NCI-H748 (cell line): Measurements from ENCODE around the gene ANKH.

Experiments used
- DNase-seq: peaks from one replicate; lab custom pipeline; 2025; ENCODE audit not compliant: unreplicated experiment; lab: John Stamatoyannopoulos, UW

Gene ANKH

DNA sequence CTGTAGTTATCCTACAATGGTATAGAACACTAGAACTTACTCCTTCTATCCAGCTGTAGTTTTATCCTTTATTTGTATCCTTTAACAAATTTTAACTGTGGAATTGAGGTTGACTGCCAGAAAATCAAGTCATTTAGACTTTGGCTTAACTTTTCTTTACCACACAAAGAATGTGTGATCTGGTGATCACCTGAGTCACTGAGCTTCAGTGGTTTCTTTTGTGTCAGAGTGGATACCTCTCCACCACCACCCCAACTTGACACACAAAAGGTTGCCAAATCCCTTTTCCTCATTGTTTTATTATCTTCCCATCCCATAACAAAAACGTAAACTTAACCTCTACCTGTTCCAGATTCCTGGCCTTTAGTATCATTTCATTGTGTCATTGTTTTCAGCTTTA, 201.6 kb downstream of the ANKH start:
- DNase-seq = no peak

DNA sequence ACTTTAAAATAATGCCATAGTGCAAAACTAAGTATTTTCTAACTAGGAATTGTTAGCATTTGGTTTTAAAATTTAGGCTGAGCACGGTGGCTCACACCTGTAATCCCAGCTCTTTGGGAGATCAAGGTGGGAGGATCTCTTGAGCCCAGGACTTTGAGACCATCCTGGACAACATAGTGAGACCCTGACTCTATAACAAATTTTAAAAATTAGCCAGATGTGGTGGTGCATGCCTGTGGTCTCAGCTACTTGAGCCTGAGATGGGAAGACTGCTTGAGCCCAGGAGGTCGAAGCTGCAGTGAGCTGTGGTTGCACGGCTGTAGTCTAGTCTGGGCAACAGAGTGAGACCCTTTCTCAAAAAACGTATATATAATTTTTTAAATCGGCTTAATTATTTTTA, 202.2 kb downstream of the ANKH start:
- no peak for DNase-seq

DNA sequence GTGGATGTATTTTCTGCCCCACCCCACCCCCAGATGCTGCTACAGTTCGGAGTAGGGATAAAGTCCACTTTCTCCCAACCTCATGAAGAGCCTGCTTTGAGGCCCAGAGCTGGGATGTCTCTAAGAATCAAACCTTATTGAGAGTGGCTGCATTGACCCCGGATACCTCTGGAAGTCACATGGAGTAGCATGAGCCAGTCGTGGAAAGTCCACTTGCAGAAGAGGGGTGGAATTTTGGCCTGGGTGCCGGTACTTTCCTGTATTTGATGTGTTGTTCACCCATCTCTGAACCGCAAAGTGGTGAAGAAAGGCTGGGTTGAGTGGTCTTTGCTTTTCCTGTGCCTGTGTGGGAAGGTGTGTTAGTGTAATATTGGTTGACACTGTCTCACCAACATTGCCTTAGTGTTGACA, 203.4 kb downstream of the ANKH start:
- DNase-seq = no peak

DNA sequence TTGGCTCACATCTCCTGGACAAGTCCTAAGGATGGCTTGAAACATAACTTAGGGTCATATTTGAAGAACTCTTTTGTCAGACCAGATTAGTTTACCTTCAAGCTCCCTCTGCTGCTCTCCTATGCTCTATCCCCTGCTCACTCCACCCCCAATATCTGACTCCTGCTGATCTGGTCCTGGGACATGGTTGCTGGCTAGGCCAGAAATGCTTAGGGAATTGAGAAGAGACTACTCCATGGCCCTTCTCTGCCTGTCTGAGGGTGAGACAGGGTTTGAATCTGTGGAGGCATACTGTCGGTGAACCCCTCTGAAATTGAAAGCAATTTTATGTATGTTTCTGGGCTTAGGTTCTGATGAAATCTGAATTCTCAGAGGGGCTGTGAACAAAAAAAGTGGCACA, 203.8 kb downstream of the ANKH start:
- DNase-seq = no peak

DNA sequence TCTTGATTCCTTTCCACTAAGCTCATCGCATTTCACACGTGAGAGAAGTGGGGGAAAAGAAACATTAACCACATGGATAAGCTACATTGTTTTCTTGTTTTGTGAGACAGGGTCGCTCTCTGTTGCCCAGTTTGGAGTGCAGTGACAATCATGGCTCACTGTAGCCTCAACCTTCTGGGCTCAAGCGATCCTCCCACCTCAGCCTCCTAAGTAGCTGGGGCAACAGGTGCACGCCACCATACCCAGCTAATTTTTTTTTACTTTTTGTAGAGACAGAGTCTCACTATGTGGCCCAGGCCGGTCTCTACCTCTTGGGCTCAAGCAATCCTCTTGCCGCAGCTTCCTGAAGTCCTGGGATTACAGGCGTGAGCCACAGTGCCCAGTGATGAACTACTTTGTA, 204.3 kb downstream of the ANKH start:
- DNase-seq = no peak

DNA sequence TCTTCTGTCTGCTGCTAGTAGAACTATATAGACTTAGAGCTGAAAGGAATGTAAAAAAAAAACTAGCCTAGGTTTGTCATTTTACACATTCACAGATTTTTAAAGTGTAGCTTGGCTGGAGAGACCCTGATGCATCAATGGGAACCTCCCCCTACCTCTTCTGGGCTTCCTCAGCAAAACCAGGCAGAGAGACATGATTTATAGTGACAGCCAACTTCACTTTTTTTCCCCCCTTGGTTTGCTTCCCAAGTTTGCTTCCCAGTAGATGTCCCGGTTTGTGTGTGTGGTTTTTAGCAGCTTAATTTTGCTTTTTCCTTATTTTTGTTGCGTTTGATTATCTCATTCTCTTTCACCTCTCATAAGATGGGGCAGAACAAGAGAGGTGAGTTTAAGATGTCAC, 205.2 kb downstream of the ANKH start:
- no peak for DNase-seq

DNA sequence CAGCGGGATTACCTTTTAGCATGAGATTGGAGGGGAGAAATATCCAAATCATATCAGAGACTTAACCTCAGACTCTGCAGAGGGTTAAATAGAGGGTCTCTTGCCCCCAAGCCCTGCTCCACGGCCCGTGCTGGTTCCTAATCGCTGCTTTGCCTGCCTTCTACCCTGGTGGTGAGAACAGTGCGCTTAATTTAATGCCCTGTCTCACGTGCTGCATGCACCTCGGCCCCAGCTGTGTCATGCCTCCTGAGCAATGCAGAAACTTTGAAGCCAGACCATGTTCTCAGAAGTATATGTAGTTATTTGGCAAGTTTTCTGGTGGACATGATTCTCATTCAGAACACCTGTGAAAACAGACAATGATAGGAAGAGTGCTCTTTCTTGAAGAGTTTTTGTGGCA, 205.6 kb downstream of the ANKH start:
- peak; percentile 68 for DNase-seq

DNA sequence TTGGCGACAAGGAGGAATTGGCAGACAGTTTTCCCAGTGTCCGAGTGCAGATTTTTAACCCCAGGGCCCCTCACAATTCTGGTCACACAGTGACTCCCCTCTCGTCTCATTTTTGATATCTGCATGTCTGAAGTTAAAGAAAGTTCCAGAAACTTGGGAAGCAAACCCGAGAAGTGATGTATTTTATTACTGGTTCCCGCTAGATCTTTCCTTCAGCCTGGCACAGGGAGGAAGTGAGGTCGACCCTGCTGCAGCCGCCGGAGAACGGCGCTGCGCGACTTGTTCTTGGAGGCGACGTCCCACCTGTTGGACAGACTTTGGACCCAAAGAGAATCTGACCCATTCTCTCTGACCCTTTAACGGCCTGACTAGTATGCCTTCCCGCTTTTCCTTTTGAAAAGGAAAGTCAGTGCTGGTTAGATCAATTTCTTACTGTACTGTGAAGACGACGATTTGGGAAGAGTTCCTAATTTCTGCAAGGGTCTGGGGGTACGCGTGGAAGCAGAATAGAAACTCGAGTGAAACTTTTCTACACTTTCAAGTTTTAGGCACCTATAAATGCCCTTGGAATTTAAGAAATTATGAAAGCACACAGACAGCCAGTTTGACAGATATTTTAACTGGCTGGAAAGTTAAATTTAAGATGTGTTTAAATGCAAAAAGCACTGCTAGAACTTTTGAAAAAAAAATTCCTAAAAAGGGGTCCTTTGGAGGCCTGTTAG, 206.3 kb downstream of the ANKH start:
- peak; percentile 76 for DNase-seq

DNA sequence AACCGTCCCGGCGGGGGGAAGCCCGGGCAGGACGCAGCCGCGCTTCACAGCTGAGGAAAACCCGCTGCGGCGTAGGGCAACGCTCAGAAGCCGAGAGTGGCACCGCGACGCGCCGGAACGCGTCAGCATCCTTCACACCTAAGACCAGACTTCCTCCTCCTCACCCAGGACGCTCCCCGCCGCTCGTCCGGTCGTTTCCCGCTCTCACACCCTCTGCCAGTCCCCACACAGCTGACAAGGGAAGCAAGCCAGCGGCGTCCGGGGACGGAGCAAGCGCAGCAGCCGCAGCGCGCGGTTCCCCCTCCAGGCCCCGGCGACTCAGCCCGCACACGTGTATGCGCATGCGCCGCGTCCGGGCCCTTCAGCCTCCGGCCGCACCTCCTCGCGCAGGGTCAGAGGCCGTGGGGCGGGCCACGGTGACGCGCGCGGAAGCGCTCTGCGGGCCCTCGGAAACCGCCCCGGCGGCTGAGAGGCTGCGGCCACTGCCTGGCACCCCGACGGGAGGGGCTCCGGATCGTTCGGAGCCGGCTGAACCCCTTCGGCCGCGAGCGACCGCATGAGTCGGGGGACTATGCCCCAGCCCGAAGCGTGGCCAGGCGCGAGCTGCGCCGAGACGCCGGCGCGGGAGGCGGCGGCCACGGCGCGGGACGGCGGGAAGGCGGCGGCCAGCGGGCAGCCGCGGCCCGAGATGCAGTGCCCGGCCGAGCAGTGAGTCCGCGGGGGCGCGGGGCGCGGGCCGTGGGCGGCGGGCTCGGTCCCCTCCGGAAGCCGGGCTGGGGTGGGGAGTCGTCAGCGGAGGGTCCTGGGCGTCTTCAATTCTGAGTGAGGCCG, 207.1 kb downstream of the ANKH start, which contains the start of gene OTULIN:
TSS of gene OTULIN (plus strand) at position 449 of the 831 bp plus-strand sequence. CDS start at position 557, 108 bp downstream.
- peak; percentile 98 for DNase-seq

DNA sequence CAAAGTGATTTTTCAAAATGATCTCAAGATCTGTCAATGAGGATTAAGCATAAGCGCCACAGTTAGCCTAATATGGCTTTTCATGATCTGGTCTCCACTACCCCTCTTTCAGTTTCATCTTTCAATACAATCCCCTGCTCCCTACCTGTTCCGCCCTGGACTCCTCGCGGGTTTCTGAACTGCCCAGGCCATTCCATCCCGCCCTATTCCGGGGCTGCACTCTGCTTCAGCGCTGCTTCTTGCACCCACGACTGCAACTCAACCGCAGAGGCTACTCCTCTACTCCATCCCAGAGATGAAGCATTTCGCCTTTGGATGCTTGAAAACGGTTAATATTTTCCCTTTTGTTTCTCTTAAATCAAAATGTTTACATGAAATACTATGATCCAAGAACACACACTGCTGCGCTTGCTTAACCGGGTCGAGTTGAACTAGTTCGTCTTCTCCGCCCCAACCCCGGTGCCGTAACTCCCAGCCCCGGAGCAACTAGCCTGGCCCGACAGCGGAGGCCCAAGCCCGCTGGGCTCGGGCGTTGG, 207.8 kb downstream of the ANKH start:
- peak; percentile 79 for DNase-seq

DNA sequence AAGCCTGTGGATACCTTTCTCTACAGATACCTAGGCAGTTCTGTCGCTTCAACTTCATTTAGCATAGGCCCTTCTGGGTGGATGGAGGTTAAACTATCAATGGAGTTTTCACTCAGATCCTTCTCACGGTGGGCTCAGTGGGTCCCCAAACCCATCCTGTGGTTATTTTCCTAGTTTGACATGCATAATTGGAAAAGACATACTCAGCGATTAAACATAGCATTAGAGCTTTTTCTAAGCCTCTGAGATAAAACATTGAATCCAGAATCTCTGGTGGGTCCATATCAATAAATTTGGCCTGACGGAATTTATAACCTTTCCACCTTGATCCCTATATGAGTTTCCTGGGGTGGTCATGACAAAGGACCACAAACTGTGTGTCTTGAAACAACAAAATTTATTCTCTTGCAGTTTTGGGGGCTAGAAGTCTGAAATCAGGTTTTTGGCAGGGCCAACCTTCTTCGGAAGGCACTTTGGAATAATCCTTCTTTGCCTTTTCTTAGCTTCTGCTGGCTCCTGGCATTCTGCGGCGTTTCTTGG, 208.8 kb downstream of the ANKH start:
- DNase-seq = no peak

DNA sequence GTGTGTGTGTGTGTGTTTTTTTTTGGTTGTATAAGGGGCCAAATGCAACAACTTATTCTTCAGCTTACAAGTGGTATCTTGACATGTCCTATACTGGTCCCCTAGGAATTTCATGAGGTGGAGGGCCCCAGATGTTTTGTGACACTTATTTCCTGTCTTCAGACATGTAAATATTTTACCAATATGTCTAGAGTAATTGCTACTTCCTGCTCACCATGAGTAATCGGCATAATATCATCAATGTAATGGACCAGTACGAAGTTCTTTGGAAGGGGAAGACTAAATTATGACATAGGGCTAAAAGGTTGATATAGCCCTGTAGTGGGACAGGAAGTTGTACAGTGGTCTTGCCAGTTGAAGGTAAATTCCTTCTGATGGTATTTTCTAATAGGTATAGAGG, 210.7 kb downstream of the ANKH start:
- DNase-seq = no peak

DNA sequence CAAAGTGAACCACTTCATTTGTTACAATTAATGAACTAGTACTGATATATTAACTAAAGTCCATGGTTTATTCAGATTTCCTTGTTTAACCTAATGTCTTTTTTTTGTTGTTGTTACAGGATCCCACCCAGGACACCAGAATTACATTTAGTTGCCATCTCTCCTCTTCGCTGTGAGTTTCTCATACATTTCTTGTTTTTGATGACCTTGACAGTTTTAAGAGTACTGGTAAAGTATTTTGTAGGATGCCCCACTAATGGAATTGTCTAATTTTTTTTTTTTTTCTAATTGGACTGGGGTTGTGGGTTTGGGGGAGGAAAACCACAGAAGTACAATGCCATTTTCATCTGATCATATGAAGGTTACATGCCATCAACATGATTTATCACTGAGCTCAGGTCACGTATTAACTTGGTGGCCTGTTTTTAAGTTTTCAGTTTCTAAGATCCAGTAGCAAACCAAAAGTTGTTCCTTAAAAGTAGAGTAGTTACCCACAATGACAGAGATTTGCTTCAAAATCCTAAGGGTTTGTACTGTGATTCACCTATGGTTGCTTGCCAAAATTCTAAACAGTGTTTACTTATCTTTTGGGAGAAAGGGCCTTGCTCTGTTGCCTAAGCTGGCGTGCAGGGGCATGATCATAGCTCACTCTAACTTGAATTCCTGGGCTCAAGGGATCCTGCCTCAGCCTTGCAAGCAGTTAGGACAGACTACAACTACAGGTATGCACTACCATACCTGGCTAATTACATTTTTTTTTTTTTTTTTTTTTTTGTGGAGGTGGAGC, 211.6 kb downstream of the ANKH start:
- no peak for DNase-seq

DNA sequence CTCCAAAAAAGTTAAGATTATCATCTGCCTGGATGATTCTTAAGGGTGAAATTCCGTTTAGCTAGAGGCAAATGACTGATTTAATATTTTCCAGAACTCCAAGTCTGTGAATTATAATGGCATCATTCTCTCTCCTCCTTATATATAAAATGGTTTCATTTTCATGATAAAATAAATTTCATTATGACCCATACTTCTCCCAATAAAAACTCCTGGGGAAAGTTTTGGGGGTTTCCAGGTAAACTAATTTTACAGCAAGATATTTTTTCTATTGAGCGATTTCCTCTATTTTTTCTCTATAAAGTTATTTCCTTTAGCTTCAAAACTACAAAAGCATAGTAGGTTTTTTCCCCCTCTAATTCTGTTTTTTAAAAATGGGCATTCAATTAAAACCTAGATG, 214.7 kb downstream of the ANKH start:
- DNase-seq = no peak

DNA sequence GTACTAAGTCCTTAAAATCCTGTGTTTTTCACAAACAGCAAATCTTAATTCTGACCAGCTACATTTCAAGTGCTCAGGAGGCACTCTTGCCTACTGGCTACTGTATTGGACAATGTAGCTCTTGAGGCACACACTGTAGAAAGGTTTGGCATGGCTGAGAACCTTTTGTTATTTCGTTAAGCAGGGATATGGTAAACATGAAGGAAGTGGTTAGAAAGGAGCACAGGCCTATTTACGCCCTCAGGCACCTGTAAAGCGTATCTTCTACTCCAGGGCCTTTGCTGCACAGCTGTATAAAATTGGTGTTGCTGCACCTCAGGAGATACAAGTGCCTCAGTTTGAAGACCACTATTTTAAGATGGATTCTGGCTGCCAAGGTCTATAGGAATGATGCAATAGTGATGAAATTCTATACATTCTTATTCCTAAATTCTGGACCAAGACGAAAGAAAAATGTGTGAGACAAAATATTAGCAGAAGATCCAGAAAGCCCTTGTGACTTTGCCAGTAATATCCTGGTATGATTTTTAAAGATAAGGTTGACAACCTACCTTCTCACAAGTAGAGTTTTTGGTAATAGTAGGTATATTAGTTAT, 216.3 kb downstream of the ANKH start:
- DNase-seq = no peak
